Adrenal gland (tissue), 5 donors: ENCODE results near the gene PRKN.

Experiments used
- POLR2A ChIP-seq, 2 donors: fragments of 450-650 bp; IDR thresholded peaks; one replicate each; pipeline ENCODE4 v1.6.1; 2017; ENCODE audit warnings: antibody characterized with exemption in 2 of 2, mild to moderate bottlenecking in 2 of 2, moderate library complexity in 1 of 2
- TF ChIP-seq, protein P1 (sequence below), 6 experiments: fragments of 450-650 bp in 4 of 6; fragments of 200-600 bp in 2 of 6; sonication (generic) in 1 of 6; IDR thresholded peaks; 1 replicate in 5 of 6; 2 replicates in 1 of 6; pipeline versions ENCODE4 v1.5.1 to v1.8.0; 2016 to 2021; ENCODE audit warnings: antibody characterized with exemption in 6 of 6, mild to moderate bottlenecking in 2 of 6, moderate library complexity in 1 of 6
- donor health status: DM: no; HTN: no; CAD: no.

DNA sequence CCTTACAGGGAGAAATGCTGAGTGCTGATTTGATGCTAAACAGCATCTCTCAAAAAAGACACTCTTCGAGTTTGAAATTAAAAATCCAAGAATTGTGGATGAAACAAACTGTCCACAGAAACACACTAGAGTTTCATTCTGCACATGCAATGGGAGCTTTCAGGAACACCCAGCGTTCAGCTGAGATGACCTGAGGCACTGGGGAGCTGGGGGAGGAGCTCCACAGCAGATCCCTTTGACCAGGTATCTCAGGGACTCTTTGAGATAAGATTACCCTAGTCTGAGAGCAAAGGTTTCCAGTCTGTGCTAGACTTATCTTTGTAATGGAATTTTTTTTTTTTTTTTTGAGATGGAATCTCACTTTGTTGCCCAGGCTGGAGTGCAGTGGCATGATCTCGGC, 1382.9 kb downstream of the PRKN start:
- TF ChIP-seq POLR2A (IDR thresholded peaks at IDR 0.05), result no peak
- TF ChIP-seq, protein P1, sequence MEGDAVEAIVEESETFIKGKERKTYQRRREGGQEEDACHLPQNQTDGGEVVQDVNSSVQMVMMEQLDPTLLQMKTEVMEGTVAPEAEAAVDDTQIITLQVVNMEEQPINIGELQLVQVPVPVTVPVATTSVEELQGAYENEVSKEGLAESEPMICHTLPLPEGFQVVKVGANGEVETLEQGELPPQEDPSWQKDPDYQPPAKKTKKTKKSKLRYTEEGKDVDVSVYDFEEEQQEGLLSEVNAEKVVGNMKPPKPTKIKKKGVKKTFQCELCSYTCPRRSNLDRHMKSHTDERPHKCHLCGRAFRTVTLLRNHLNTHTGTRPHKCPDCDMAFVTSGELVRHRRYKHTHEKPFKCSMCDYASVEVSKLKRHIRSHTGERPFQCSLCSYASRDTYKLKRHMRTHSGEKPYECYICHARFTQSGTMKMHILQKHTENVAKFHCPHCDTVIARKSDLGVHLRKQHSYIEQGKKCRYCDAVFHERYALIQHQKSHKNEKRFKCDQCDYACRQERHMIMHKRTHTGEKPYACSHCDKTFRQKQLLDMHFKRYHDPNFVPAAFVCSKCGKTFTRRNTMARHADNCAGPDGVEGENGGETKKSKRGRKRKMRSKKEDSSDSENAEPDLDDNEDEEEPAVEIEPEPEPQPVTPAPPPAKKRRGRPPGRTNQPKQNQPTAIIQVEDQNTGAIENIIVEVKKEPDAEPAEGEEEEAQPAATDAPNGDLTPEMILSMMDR (IDR thresholded peaks at IDR 0.05), result no peak
